Subcutaneous adipose tissue (tissue), 4 donors: Measurements from ENCODE around the gene PCLO. TPM values are rescaled to one million over a fixed set of nuclear protein-coding genes. Genes with fewer than 3 reads are reported as not detected.

Experiments
- total RNA-seq, 4 donors: library from RNA; depleted of rRNA; stranded (reverse); fragments of >200 nt; gene quantifications; one replicate each; pipeline ENCODE4 v1.1.0, GENCODE V29; 2016
- TF ChIP-seq, protein P1 (sequence below): fragments of 450-650 bp; IDR thresholded peaks from one replicate; pipeline ENCODE4 v1.5.1; 2016; ENCODE audit warnings: low read depth, mild to moderate bottlenecking, control low read depth, antibody characterized with exemption, moderate library complexity

Gene PCLO
- total RNA-seq, 4 donors from 2014 or later = 0.34 to 13.8 (median 4.2) TPM

- TF ChIP-seq, protein P1, sequence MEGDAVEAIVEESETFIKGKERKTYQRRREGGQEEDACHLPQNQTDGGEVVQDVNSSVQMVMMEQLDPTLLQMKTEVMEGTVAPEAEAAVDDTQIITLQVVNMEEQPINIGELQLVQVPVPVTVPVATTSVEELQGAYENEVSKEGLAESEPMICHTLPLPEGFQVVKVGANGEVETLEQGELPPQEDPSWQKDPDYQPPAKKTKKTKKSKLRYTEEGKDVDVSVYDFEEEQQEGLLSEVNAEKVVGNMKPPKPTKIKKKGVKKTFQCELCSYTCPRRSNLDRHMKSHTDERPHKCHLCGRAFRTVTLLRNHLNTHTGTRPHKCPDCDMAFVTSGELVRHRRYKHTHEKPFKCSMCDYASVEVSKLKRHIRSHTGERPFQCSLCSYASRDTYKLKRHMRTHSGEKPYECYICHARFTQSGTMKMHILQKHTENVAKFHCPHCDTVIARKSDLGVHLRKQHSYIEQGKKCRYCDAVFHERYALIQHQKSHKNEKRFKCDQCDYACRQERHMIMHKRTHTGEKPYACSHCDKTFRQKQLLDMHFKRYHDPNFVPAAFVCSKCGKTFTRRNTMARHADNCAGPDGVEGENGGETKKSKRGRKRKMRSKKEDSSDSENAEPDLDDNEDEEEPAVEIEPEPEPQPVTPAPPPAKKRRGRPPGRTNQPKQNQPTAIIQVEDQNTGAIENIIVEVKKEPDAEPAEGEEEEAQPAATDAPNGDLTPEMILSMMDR = no peak
Observed at GRCh38 chr7:83111391-83111790, 51.3 kb downstream of the PCLO start.

DNA sequence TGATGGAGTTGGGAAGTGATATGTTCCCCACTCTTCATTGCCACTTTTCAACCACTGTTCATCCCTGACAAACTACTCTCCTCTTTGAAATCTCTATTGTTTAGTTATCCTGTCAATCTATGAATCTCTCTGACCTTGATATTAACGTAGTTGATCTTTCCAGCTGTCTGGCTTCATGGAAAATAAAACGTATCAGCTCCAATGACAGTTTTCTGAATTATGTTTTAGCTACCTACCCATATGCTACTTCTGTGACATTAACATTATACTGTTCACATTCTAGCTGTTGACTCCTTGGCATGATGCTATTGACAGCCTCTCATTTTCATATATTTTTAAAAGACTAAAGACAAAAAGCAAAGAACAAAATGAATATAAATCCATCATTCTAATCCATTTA lies 53.3 kb downstream of the PCLO start:
- TF ChIP-seq, protein P1 = no peak

DNA sequence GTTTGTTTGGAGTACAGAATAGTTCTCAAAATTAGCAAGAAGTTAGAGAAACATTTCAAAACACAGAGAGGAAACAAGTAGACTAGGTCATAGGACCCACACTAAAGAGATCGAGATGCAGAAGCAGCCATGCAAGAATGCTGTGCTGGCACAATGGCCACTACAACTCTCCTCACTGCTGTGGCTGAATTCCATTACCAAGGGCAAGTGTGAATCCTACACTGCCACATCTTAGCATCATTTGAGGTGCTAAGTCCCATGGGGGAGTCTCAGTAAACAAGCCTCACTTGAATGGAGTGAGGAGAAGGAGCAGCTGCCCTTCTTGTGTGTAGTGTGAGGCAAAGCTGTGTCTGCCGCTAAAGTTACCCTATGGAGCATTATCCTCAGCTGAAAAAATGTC lies 56.7 kb downstream of the PCLO start:
- TF ChIP-seq, protein P1 = no peak

GRCh38 chr7:83105063-83105462 lies 57.6 kb downstream of the PCLO start:
- TF ChIP-seq, protein P1 = no peak

GRCh38 chr7:83101530-83101929 lies 61.2 kb downstream of the PCLO start:
- TF ChIP-seq, protein P1 = no peak

- TF ChIP-seq, protein P1 = no peak
Observed at GRCh38 chr7:83096065-83096580, 66.6 kb downstream of the PCLO start.

- TF ChIP-seq, protein P1 = no peak
Observed at GRCh38 chr7:83085299-83085698, 77.4 kb downstream of the PCLO start.
